Breast epithelium (tissue), 3 donors: ENCODE results near the gene NR2E1.

ENCODE experiments used
- POLR2A ChIP-seq: fragments of 450-650 bp; IDR thresholded peaks from one replicate; pipeline ENCODE4 v1.6.1; 2016; ENCODE audit warnings: antibody characterized with exemption, mild to moderate bottlenecking, moderate library complexity
- POLR2AphosphoS5 ChIP-seq, 3 donors: sonication (generic); formaldehyde crosslinking; IDR thresholded peaks; one replicate each; pipeline ENCODE4 v1.6.1; 2017; ENCODE audit warnings: antibody characterized with exemption in 3 of 3
- TF ChIP-seq, protein P1 (sequence below), 3 donors: fragments of 450-650 bp; IDR thresholded peaks; one replicate each; pipeline ENCODE4 v1.5.1; 2016 to 2017; ENCODE audit warnings: antibody characterized with exemption in 3 of 3, mild to moderate bottlenecking in 3 of 3, moderate library complexity in 3 of 3

GRCh38 chr6:108134213-108134970, 31.4 kb upstream of the NR2E1 start:
- TF ChIP-seq, protein P1, sequence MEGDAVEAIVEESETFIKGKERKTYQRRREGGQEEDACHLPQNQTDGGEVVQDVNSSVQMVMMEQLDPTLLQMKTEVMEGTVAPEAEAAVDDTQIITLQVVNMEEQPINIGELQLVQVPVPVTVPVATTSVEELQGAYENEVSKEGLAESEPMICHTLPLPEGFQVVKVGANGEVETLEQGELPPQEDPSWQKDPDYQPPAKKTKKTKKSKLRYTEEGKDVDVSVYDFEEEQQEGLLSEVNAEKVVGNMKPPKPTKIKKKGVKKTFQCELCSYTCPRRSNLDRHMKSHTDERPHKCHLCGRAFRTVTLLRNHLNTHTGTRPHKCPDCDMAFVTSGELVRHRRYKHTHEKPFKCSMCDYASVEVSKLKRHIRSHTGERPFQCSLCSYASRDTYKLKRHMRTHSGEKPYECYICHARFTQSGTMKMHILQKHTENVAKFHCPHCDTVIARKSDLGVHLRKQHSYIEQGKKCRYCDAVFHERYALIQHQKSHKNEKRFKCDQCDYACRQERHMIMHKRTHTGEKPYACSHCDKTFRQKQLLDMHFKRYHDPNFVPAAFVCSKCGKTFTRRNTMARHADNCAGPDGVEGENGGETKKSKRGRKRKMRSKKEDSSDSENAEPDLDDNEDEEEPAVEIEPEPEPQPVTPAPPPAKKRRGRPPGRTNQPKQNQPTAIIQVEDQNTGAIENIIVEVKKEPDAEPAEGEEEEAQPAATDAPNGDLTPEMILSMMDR (IDR thresholded peaks at IDR 0.05) = no peak
- TF ChIP-seq POLR2A (no peak), POLR2AphosphoS5 (IDR thresholded peaks at IDR 0.05) (no peak)
